HG03439 (cell line): ENCODE data around the gene DEUP1.
"Not testable (repeated sequence)": the region's sequence is repeated elsewhere in the genome, so short reads cannot be mapped to it uniquely, and the experiment has no call there.

Source experiments
- ATAC-seq: cut with Tn5 transposase; IDR thresholded peaks from one replicate; pipeline ENCODE4 v1.9.1; 2021; ENCODE audit warnings: mild to moderate bottlenecking, moderate library complexity; ENCODE audit not compliant: unreplicated experiment

Gene DEUP1

GRCh38 chr11:93330446-93330984, at the start of gene DEUP1:
DEUP1 (plus strand) TSS chr11:93330742; CDS start chr11:93332260, 1,518 bp downstream.
- no peak for ATAC-seq

GRCh38 chr11:93285430-93285829, 45.1 kb upstream of the DEUP1 start:
- no peak for ATAC-seq

GRCh38 chr11:93287434-93287833, 43.1 kb upstream of the DEUP1 start:
- ATAC-seq = no peak

- ATAC-seq = no peak
Measured at GRCh38 chr11:93288079-93288478, 42.5 kb upstream of the DEUP1 start.

- no peak for ATAC-seq
Measured at GRCh38 chr11:93288767-93289166, 41.8 kb upstream of the DEUP1 start.

GRCh38 chr11:93289782-93290463, 40.6 kb upstream of the DEUP1 start:
- no peak for ATAC-seq

GRCh38 chr11:93291110-93291509, 39.4 kb upstream of the DEUP1 start:
- ATAC-seq = no peak

GRCh38 chr11:93291898-93292297, 38.6 kb upstream of the DEUP1 start:
- ATAC-seq = no peak

- ATAC-seq = no peak
Measured at GRCh38 chr11:93295921-93296575, 34.5 kb upstream of the DEUP1 start.

- ATAC-seq = no peak
Measured at GRCh38 chr11:93303689-93304088, 26.9 kb upstream of the DEUP1 start.

- not testable (repeated sequence) for ATAC-seq
Measured at GRCh38 chr11:93314399-93314798, 16.1 kb upstream of the DEUP1 start.

- ATAC-seq = no peak
Measured at GRCh38 chr11:93319224-93319839, 11.2 kb upstream of the DEUP1 start.

- ATAC-seq = no peak
Measured at GRCh38 chr11:93320230-93320629, 10.3 kb upstream of the DEUP1 start.

GRCh38 chr11:93322207-93322606, 8.3 kb upstream of the DEUP1 start:
- ATAC-seq = no peak

- ATAC-seq = no peak
Measured at GRCh38 chr11:93323747-93324146, 6.8 kb upstream of the DEUP1 start.

GRCh38 chr11:93324500-93324899, 6.0 kb upstream of the DEUP1 start:
- ATAC-seq = no peak

- ATAC-seq = no peak
Measured at GRCh38 chr11:93326681-93327080, 3.9 kb upstream of the DEUP1 start.

GRCh38 chr11:93329936-93330445, 551 bp upstream of the DEUP1 start:
- no peak for ATAC-seq

- no peak for ATAC-seq
Measured at GRCh38 chr11:93340223-93340622, 9.7 kb downstream of the DEUP1 start.

- ATAC-seq = no peak
Measured at GRCh38 chr11:93344855-93345333, 14.4 kb downstream of the DEUP1 start.

- no peak for ATAC-seq
Measured at GRCh38 chr11:93348930-93349329, 18.4 kb downstream of the DEUP1 start.

GRCh38 chr11:93350835-93351234, 20.3 kb downstream of the DEUP1 start:
- no peak for ATAC-seq
